GM19043 (cell line): ENCODE data around the gene ITGA11.
"Not testable (repeated sequence)": the region's sequence is repeated elsewhere in the genome, so short reads cannot be mapped to it uniquely, and the experiment has no call there.

ENCODE experiments used
- ATAC-seq: cut with Tn5 transposase; IDR thresholded peaks from one replicate; pipeline ENCODE4 v1.9.1; 2021; ENCODE audit warnings: low read depth; ENCODE audit not compliant: unreplicated experiment

The ITGA11 gene

GRCh38 chr15:68399096-68400065 is 32.6 kb downstream of the ITGA11 start:
- ATAC-seq, result no peak

DNA sequence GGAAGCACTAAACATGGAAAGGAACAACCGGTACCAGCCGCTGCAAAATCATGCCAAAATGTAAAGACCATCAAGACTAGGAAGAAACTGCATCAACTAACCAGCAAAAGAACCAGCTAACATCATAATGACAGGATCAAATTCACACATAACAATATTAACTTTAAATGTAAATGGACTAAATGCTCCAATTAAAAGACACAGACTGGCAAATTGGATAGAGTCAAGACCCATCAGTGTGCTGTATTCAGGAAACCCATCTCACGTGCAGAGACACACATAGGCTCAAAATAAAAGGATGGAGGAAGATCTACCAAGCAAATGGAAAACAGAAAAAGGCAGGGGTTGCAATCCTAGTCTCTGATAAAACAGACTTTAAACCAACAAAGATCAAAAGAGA is 34.0 kb downstream of the ITGA11 start:
- ATAC-seq, result not testable (repeated sequence)

GRCh38 chr15:68396068-68396467 is 35.9 kb downstream of the ITGA11 start:
- ATAC-seq, result no peak

GRCh38 chr15:68391121-68391520 is 40.8 kb downstream of the ITGA11 start:
- ATAC-seq, result no peak

DNA sequence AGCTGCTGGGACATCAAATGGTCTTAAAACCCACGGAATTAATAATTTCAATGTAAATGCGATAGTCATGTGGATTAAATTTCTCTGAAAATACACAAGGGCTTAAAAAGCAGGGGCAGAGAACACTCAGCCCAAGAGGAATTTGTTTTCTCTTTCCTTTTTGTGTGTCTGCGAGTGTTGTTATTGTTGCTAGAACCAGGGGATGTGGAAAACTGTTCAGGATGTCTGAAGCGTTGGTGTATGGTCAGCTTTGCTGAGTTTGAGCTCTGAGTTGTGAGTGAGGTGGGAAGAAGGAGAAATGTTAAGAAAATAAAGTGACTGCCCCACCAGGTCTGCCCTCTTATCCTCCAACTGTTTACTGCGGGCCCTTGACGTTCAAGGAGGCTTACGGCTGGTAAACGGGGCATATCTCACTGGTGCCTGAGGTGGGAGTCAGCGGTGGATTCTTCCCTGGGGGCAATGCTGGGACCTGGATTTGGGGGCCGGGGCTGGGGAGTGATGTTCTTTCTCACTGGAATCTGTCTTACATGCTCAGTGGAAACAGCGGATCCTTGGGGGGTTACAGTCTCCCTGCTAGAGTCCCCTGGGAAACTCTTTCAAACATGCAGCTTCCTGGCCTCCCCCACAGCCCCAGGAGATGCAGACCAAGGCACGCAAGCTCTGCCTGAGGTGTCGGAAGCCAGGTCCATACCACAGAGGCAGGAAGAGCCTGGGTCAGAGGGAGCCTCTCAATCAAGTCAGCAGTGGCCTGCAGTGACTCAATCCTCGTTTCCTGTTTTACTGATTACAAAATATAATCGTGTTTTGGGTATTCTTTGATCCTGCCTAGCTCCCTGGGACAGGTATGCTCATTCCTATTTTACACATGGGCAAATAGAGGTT is 41.8 kb downstream of the ITGA11 start:
- peak; percentile 82 for ATAC-seq

DNA sequence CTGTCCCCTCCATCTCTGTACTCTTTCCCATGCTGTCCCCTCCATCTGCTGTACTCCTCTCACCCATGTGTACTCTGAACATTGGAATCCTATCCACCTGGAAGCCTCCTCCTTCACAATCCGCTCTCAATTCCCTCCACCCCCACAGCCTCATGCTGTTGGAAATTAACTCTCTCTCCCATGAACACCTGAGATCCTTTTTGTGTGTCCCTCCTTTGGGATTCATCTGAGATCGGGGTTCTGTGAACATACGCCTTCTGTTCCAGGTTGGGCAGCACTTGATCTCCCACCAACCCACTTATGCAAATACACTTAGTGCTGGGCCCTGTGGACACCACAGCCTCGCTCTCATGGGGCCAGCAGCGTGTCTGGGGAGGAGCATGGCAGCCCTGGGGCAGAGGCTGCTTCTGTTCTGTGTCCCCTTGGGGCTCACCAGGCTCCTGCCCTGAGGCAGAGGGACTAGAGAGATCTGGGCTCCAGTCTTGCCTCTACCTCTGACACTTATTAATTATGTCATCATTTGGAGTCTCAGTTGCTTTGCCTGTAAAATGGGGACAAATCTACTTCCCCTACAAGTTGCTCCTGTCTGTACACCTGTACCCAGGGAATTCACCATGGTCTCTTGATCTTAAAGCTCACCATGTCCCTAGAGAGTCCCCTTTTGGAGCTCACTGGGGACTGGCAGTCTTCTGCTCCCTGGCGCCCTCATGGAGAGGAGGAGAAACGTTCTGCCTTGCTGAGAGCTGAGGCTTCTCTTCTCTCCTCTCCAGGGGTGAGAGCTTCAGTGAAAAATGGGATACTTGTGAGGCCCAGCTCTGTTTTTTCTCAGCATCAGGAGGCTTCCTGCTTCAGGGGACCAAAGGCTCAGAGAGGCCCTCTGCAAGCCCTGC is 42.7 kb downstream of the ITGA11 start:
- ATAC-seq, result no peak

- no peak for ATAC-seq
These were observed 44.4 kb downstream of the ITGA11 start for GRCh38 chr15:68387381-68388143.

- no peak for ATAC-seq
These were observed 45.2 kb downstream of the ITGA11 start for GRCh38 chr15:68386587-68387288.

- ATAC-seq, result no peak
These were observed 46.0 kb downstream of the ITGA11 start for GRCh38 chr15:68385671-68386586.

DNA sequence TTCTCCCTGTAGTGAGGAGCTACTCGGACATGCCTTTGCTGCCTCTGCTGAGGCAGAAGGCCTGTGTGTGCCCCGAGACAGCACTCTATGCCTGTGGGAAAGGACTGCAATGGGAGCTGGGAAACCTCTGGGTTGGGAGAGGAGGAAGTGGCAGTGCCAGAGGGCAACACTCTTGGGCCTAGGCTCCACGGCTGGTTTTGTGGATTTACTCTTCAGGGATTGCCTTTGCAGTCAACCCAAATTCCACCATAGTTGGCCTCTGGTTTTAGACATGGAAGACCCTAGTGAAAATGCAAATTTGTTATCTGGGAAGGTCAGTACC is 46.8 kb downstream of the ITGA11 start:
- no peak for ATAC-seq

- no peak for ATAC-seq
These were observed 47.3 kb downstream of the ITGA11 start for GRCh38 chr15:68384451-68385239.

- ATAC-seq, result no peak
These were observed 48.5 kb downstream of the ITGA11 start for GRCh38 chr15:68383161-68384074.

DNA sequence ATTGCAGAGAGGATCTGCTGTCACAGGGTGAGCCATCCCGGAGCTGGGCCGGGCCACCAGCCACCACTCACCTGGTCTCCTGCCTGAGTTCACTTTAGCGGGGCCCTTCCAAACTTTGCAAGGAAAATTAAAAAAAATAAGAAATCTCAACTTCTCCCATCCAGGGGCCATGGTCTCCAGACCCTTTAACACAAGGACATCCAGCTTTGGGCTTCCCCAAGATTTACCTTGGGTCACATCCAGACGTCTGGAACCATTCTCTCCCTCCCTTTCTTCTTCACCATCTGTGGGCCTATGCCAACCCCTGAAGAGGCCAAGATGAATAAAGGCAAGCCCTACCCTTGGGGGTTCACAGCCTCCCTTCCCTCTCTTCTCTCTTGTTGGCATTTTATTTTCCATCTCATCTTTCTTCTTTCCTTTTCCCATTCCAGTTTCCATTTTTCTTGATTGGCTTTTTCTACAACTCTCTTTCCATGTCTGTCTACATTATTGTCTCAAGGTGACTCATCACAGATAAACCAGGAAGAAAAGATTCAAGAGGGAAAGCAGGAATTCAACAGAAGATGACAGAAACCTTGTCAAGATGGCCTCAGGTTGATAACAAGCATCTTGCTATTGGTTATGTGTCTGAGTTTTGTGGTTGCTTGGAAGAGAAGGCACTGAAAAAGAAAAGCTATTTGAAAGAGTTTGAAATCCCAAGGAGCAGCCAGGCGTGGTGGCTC is 49.5 kb downstream of the ITGA11 start:
- ATAC-seq, result no peak

DNA sequence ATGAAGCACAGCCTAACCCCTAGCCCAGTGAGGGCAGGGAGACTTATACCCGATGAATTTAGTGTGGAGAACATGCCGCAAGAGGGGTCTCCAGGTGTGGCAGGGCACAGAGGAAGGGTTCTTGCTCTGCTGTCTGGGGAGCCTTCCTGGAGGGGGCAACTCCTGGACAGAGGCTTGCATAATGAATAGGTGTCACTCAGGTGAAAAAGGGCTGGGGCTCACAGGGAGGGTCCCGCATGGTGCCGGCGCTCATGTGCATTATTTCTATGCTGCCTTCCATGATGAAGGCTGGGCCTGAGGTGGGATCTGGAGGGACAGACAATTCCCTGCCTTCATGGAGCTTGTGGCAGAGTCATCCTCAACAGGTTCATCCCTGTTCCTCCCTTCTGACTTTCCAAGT is 51.5 kb downstream of the ITGA11 start:
- ATAC-seq, result no peak

- no peak for ATAC-seq
These were observed 52.1 kb downstream of the ITGA11 start for GRCh38 chr15:68379759-68380290.
